WTC11 (cell line): ENCODE data around the gene CDK16. TPM values are rescaled to one million over a fixed set of nuclear protein-coding genes. Genes with fewer than 3 reads are reported as not detected.

Source experiments
- ATAC-seq: fragments of 200-7000 bp; cut with Tn5 transposase; 2 replicates; pipeline ENCODE4 v1.10.0; 2021; ENCODE audit warnings: mild to moderate bottlenecking, moderate library complexity
- CTCF ChIA-PET: fragments of 300-600 bp; sonication (Branson Sonifier 250); formaldehyde crosslinking; loops from one replicate; lab custom pipeline; 2021; ENCODE audit warnings: antibody characterized with exemption; lab: Charles Lee
- POLR2A ChIA-PET: fragments of 350-600 bp; sonication (Branson Sonifier 250); formaldehyde crosslinking; loops from one replicate; lab custom pipeline; 2021; ENCODE audit warnings: antibody characterized with exemption; lab: Charles Lee
- DNase-seq: peaks from one replicate; pipeline ENCODE4 v3.0.0; 2021; ENCODE audit warnings: low spot score
- H3K27ac Mint-ChIP-seq: 2 replicates; pipeline ENCODE4 v1.8.0; 2021; ENCODE audit warnings: mixed read lengths
- H3K27me3 Mint-ChIP-seq: 2 replicates; pipeline ENCODE4 v1.8.0; 2021; ENCODE audit warnings: low read depth, mild to moderate bottlenecking, moderate library complexity, mixed read lengths
- H3K36me3 Mint-ChIP-seq: 2 replicates; pipeline ENCODE4 v1.8.0; 2021; ENCODE audit warnings: mixed read lengths
- H3K4me1 Mint-ChIP-seq: 2 replicates; pipeline ENCODE4 v1.8.0; 2022; ENCODE audit warnings: mixed read lengths
- H3K4me3 Mint-ChIP-seq: 2 replicates; pipeline ENCODE4 v1.8.0; 2021; ENCODE audit warnings: mild to moderate bottlenecking, moderate library complexity, mixed read lengths
- H3K9me3 Mint-ChIP-seq: 2 replicates; pipeline ENCODE4 v1.8.0; 2021; ENCODE audit warnings: mixed read lengths
- ATF1 ChIP-seq: sonication (generic); formaldehyde crosslinking; IDR thresholded peaks from 2 replicates; pipeline ENCODE4 v1.8.1; 2023; ENCODE audit warnings: mild to moderate bottlenecking, moderate library complexity, missing genetic modification reagents
- ATF3 ChIP-seq: sonication (generic); formaldehyde crosslinking; conservative IDR thresholded peaks from 2 replicates; pipeline ENCODE4 v1.8.1; 2022; ENCODE audit warnings: mild to moderate bottlenecking, missing genetic modification reagents
- CDX4 ChIP-seq: fragments of 250-450 bp; sonication (Bioruptor Pico); IDR thresholded peaks from 2 replicates; pipeline ENCODE4 v1.9.0; 2021; ENCODE audit warnings: moderate library complexity, mild to moderate bottlenecking, inconsistent platforms, borderline replicate concordance
- CREM ChIP-seq: sonication (generic); formaldehyde crosslinking; IDR thresholded peaks from 2 replicates; pipeline ENCODE4 v1.8.1; 2022; ENCODE audit warnings: mild to moderate bottlenecking, missing genetic modification reagents, moderate library complexity
- EMX1 ChIP-seq: fragments of 250-450 bp; sonication (Bioruptor Pico); IDR thresholded peaks from 2 replicates; pipeline ENCODE4 v1.8.0; 2021; ENCODE audit warnings: mild to moderate bottlenecking
- IRF2 ChIP-seq: sonication (generic); formaldehyde crosslinking; IDR thresholded peaks from 2 replicates; pipeline ENCODE4 v1.8.0; 2022; ENCODE audit warnings: low read depth, missing genetic modification reagents, borderline replicate concordance
- JAZF1 ChIP-seq: fragments of 250-450 bp; sonication (Bioruptor Pico); IDR thresholded peaks from 2 replicates; pipeline ENCODE4 v1.9.0; 2021; ENCODE audit warnings: moderate library complexity, mild to moderate bottlenecking, inconsistent platforms
- NR3C1 ChIP-seq: sonication (generic); formaldehyde crosslinking; conservative IDR thresholded peaks from 2 replicates; pipeline ENCODE4 v1.8.1; 2023; ENCODE audit warnings: low read depth, mild to moderate bottlenecking, missing genetic modification reagents
- RELA ChIP-seq: sonication (generic); formaldehyde crosslinking; IDR thresholded peaks from 2 replicates; pipeline ENCODE4 v1.8.1; 2022; ENCODE audit warnings: missing genetic modification reagents, mild to moderate bottlenecking, borderline replicate concordance
- SMAD3 ChIP-seq: sonication (generic); formaldehyde crosslinking; IDR thresholded peaks from 2 replicates; pipeline ENCODE4 v1.8.0; 2022; ENCODE audit warnings: missing genetic modification reagents, mild to moderate bottlenecking, borderline replicate concordance
- SMAD4 ChIP-seq: sonication (generic); formaldehyde crosslinking; IDR thresholded peaks from 2 replicates; pipeline ENCODE4 v1.8.0; 2022; ENCODE audit warnings: mild to moderate bottlenecking, missing genetic modification reagents
- ZMAT4 ChIP-seq: fragments of 250-450 bp; sonication (Bioruptor Pico); IDR thresholded peaks from 2 replicates; pipeline ENCODE4 v1.9.0; 2021; ENCODE audit warnings: mild to moderate bottlenecking
- ZNF281 ChIP-seq: sonication (generic); formaldehyde crosslinking; IDR thresholded peaks from 2 replicates; pipeline ENCODE4 v1.8.0; 2023; ENCODE audit warnings: mild to moderate bottlenecking, missing genetic modification reagents
- ZNF317 ChIP-seq: sonication (generic); formaldehyde crosslinking; IDR thresholded peaks from 2 replicates; pipeline ENCODE4 v1.8.1; 2023; ENCODE audit warnings: low read depth, mild to moderate bottlenecking, moderate library complexity, missing genetic modification reagents, borderline replicate concordance
- ZNF396 ChIP-seq: fragments of 250-450 bp; sonication (Bioruptor Pico); IDR thresholded peaks from 2 replicates; pipeline ENCODE4 v1.8.0; 2021; ENCODE audit warnings: mild to moderate bottlenecking, moderate library complexity, borderline replicate concordance
- ZNF423 ChIP-seq: fragments of 250-450 bp; sonication (Bioruptor Pico); IDR thresholded peaks from 2 replicates; pipeline ENCODE4 v2.1.2; 2022; ENCODE audit warnings: mild to moderate bottlenecking, moderate library complexity
- ZNF532 ChIP-seq: fragments of 250-450 bp; sonication (Bioruptor Pico); IDR thresholded peaks from 2 replicates; pipeline ENCODE4 v1.9.0; 2021; ENCODE audit warnings: mild to moderate bottlenecking, borderline replicate concordance
- ZNF671 ChIP-seq: fragments of 250-450 bp; sonication (Bioruptor Pico); IDR thresholded peaks from 2 replicates; pipeline ENCODE4 v1.8.0; 2021; ENCODE audit warnings: mild to moderate bottlenecking
- total RNA-seq: library from RNA; stranded (reverse); gene quantifications from 3 replicates; pipeline ENCODE4 v1.2.3, GENCODE V29; 2021
- TF ChIP-seq, protein P1 (sequence below): sonication (generic); formaldehyde crosslinking; IDR thresholded peaks from 2 replicates; pipeline ENCODE4 v1.8.0; 2022; ENCODE audit warnings: mild to moderate bottlenecking, missing genetic modification reagents
- TF ChIP-seq, protein P2 (sequence below): sonication (generic); formaldehyde crosslinking; IDR thresholded peaks from 2 replicates; pipeline ENCODE4 v1.8.1; 2022; ENCODE audit warnings: mild to moderate bottlenecking, moderate library complexity, missing genetic modification reagents
- TF ChIP-seq, protein P3 (sequence below): sonication (generic); formaldehyde crosslinking; IDR thresholded peaks from 2 replicates; pipeline ENCODE4 v1.8.0; 2022; ENCODE audit warnings: missing genetic modification reagents

Gene CDK16
- total RNA-seq, 1 experiment from 2014 or later: 130 TPM

DNA sequence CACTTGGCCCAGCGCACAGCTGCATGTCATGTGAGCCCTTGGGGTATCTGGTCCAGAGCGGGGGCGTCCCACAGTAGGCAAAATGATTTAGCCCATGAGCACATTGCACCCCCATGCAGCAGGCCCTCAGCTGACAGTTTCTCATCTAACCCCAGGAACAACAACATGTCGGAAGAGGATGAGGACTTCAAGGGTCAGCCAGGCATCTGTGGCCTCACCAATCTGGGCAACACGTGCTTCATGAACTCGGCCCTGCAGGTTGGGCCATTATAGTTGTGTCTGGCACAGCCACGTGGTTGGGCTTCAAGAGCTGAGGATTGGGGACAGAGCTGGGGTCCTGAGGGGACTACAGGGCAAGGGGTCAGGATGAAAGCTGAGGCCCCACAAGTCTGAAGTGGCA lies 22.1 kb downstream of the CDK16 start:
- CTCF ChIA-PET: no interaction called here
- H3K4me3 Mint-ChIP-seq: no peak overlapping the region

GRCh38 chrX:47241201-47242011 lies 22.9 kb downstream of the CDK16 start:
- Mint-ChIP-seq H3K27ac (no peak overlapping the region), H3K27me3 (no peaks in the 10 kb centered on the region), H3K9me3 (no peaks in the 10 kb centered on the region), H3K4me1 (no peaks in the 10 kb centered on the region), H3K36me3 (peaks cover 51% of the 10 kb centered on the region), H3K4me3 (no peak overlapping the region)
- ChIA-PET POLR2A (no interaction called here), CTCF (no interaction called here)
- DNase-seq: no peak
- ATAC-seq: no peak
- TF ChIP-seq RELA: no peak
- no peak for TF ChIP-seq ZNF532 (CRISPR knock-in tag)
- no peak for TF ChIP-seq ZNF671 (CRISPR knock-in tag)
- TF ChIP-seq ATF1: no peak
- TF ChIP-seq SMAD4 (CRISPR knock-in tag): no peak
- no peak for TF ChIP-seq ATF3 (CRISPR knock-in tag)
- no peak for TF ChIP-seq NR3C1 (CRISPR knock-in tag)
- no peak for TF ChIP-seq EMX1
- TF ChIP-seq ZNF281 (CRISPR knock-in tag): no peak
- no peak for TF ChIP-seq CDX4
- TF ChIP-seq, protein P1, sequence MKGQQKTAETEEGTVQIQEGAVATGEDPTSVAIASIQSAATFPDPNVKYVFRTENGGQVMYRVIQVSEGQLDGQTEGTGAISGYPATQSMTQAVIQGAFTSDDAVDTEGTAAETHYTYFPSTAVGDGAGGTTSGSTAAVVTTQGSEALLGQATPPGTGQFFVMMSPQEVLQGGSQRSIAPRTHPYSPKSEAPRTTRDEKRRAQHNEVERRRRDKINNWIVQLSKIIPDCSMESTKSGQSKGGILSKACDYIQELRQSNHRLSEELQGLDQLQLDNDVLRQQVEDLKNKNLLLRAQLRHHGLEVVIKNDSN: no peak
- TF ChIP-seq CREM (CRISPR knock-in tag): no peak
- no peak for TF ChIP-seq ZMAT4 (CRISPR knock-in tag)
- no peak for TF ChIP-seq SMAD3 (CRISPR knock-in tag)

More for the DNA sequence above, 22.1 kb downstream of the CDK16 start:
- no peak for TF ChIP-seq ZNF317
- no peak for TF ChIP-seq IRF2 (CRISPR knock-in tag)
- no peak for TF ChIP-seq ZNF396 (CRISPR knock-in tag)
- TF ChIP-seq JAZF1 (CRISPR knock-in tag): no peak
- no peak for TF ChIP-seq ZNF423
- TF ChIP-seq, protein P2, sequence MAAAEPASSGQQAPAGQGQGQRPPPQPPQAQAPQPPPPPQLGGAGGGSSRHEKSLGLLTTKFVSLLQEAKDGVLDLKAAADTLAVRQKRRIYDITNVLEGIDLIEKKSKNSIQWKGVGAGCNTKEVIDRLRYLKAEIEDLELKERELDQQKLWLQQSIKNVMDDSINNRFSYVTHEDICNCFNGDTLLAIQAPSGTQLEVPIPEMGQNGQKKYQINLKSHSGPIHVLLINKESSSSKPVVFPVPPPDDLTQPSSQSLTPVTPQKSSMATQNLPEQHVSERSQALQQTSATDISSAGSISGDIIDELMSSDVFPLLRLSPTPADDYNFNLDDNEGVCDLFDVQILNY (CRISPR knock-in tag): no peak
- TF ChIP-seq, protein P3, sequence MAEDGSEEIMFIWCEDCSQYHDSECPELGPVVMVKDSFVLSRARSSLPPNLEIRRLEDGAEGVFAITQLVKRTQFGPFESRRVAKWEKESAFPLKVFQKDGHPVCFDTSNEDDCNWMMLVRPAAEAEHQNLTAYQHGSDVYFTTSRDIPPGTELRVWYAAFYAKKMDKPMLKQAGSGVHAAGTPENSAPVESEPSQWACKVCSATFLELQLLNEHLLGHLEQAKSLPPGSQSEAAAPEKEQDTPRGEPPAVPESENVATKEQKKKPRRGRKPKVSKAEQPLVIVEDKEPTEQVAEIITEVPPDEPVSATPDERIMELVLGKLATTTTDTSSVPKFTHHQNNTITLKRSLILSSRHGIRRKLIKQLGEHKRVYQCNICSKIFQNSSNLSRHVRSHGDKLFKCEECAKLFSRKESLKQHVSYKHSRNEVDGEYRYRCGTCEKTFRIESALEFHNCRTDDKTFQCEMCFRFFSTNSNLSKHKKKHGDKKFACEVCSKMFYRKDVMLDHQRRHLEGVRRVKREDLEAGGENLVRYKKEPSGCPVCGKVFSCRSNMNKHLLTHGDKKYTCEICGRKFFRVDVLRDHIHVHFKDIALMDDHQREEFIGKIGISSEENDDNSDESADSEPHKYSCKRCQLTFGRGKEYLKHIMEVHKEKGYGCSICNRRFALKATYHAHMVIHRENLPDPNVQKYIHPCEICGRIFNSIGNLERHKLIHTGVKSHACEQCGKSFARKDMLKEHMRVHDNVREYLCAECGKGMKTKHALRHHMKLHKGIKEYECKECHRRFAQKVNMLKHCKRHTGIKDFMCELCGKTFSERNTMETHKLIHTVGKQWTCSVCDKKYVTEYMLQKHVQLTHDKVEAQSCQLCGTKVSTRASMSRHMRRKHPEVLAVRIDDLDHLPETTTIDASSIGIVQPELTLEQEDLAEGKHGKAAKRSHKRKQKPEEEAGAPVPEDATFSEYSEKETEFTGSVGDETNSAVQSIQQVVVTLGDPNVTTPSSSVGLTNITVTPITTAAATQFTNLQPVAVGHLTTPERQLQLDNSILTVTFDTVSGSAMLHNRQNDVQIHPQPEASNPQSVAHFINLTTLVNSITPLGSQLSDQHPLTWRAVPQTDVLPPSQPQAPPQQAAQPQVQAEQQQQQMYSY (CRISPR knock-in tag): no peak
- Mint-ChIP-seq H3K9me3 (no peaks in the 10 kb centered on the region), H3K27ac (no peak overlapping the region), H3K27me3 (no peaks in the 10 kb centered on the region), H3K4me1 (peaks cover 2% of the 10 kb centered on the region; the same call in 1 of the 2 replicates), H3K36me3 (peaks cover 43% of the 10 kb centered on the region)
- DNase-seq: no peak
- ATAC-seq: no peak
- POLR2A ChIA-PET: no interaction called here
